ENCODE results near the gene KCTD7. TPM values are rescaled to one million over a fixed set of nuclear protein-coding genes. Genes with fewer than 3 reads are reported as not detected.

The KCTD7 gene
- total and polyA plus RNA-seq, 2 of the 13 experiments (the other 11 are each of a cell fraction or from before 2014, with no cell fraction given) = 7.3 to 13.5 TPM

- TF ChIP-seq PBX3 (CRISPR knock-in tag; IDR thresholded peaks at IDR 0.05; ENCODE audit: borderline replicate concordance) (0 out of 2 replicates have a peak, but pooled peaks have one; percentile 53), GTF2F1 (IDR thresholded peaks at IDR 0.05; ENCODE audit: low read length) (0 out of 2 replicates have a peak, but pooled peaks have one; percentile 35), EED (CRISPR knock-in tag; IDR thresholded peaks at IDR 0.05) (peak; percentile 96), NONO (IDR thresholded peaks at IDR 0.05) (no peak), NONO (CRISPR knock-in tag; conservative IDR thresholded peaks at IDR 0.05) (peak; percentile 91), ZNF180 (CRISPR knock-in tag; IDR thresholded peaks at IDR 0.05; ENCODE audit: borderline replicate concordance, low read depth) (no peak), ZNF382 (CRISPR knock-in tag; IDR thresholded peaks at IDR 0.05; ENCODE audit: borderline replicate concordance) (no peak), ZNF280B (CRISPR knock-in tag; IDR thresholded peaks at IDR 0.05; ENCODE audit: borderline replicate concordance) (0 out of 2 replicates have a peak, but pooled peaks have one; percentile 66), TBX2 (CRISPR knock-in tag; IDR thresholded peaks at IDR 0.05; ENCODE audit: borderline replicate concordance) (peak; percentile 90), ZNF224 (CRISPR knock-in tag; IDR thresholded peaks at IDR 0.05) (peak; percentile 49; the same call in 1 of the 2 replicates), ZNF724P (CRISPR knock-in tag; IDR thresholded peaks at IDR 0.05; ENCODE audit: borderline replicate concordance) (no peak), ZNF232 (CRISPR knock-in tag; IDR thresholded peaks at IDR 0.05; ENCODE audit: borderline replicate concordance) (peak; percentile 48; the same call in 1 of the 2 replicates), JUN (CRISPR knock-in tag; IDR thresholded peaks at IDR 0.05) (peak; percentile 49; the same call in 1 of the 2 replicates), ZNF574 (CRISPR knock-in tag; IDR thresholded peaks at IDR 0.05) (peak; percentile 93), HHEX (CRISPR knock-in tag; IDR thresholded peaks at IDR 0.05) (no peak), RAD21 (CRISPR knock-in tag; IDR thresholded peaks at IDR 0.05) (no peak), RBM39 (IDR thresholded peaks at IDR 0.05; ENCODE audit: low read depth, low read length, poor library complexity, severe bottlenecking) (peak; percentile 49), TBP (CRISPR knock-in tag; IDR thresholded peaks at IDR 0.05) (no peak; the same call in 1 of the 2 replicates), ZFP36L1 (CRISPR knock-in tag; IDR thresholded peaks at IDR 0.05) (no peak)
- TF ChIP-seq, protein P1, sequence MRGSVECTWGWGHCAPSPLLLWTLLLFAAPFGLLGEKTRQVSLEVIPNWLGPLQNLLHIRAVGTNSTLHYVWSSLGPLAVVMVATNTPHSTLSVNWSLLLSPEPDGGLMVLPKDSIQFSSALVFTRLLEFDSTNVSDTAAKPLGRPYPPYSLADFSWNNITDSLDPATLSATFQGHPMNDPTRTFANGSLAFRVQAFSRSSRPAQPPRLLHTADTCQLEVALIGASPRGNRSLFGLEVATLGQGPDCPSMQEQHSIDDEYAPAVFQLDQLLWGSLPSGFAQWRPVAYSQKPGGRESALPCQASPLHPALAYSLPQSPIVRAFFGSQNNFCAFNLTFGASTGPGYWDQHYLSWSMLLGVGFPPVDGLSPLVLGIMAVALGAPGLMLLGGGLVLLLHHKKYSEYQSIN (CRISPR knock-in tag; IDR thresholded peaks at IDR 0.05; ENCODE audit: borderline replicate concordance) = no peak
These were observed 25.8 kb downstream of the KCTD7 start (continued) for GRCh38 chr7:66654275-66655112.

Data from HepG2 (cell line).